Measurements from ENCODE around the gene OVAAL. TPM values are rescaled to one million over a fixed set of nuclear protein-coding genes. Genes with fewer than 3 reads are reported as not detected.

OVAAL gene
- total and polyA plus RNA-seq, 10 of the 15 experiments (the other 5 are each of a cell fraction or from before 2014, with no cell fraction given): 0.04 to 0.33 (median 0.06) TPM; not detected in 7

GRCh38 chr1:180586671-180587155, 27.9 kb downstream of the OVAAL start:
- POLR2A ChIA-PET: no interaction called here
- RAD21 ChIA-PET (ENCODE audit: unreplicated experiment): no interaction called here
- Histone ChIP-seq H4K20me1 (ENCODE audit: control insufficient read depth, insufficient read depth) (no peaks in the 10 kb centered on the region), H3K27me3 (replicated peaks in 1 of 2; ENCODE audit: control insufficient read depth in 2 of 2, insufficient read depth in 2 of 2, low read length in 1 of 2) (no peaks in the 10 kb centered on the region; a peak in 1 of 4 replicates), H3K9ac (ENCODE audit: control insufficient read depth, insufficient read depth, low read length) (no peak overlapping the region), H3K79me2 (ENCODE audit: control insufficient read depth, insufficient read depth, low read length) (no peaks in the 10 kb centered on the region), H3K9me3 (replicated peaks; ENCODE audit: control insufficient read depth, insufficient read depth, low read length) (no peaks in the 10 kb centered on the region), H3K4me1 (ENCODE audit: control insufficient read depth, insufficient read depth, low read length) (no peaks in the 10 kb centered on the region), H3K36me3 (ENCODE audit: control insufficient read depth in 2 of 2, insufficient read depth in 2 of 2, low read length in 1 of 2) (no peaks in the 10 kb centered on the region), H3K27ac (ENCODE audit: control insufficient read depth, insufficient read depth) (no peak overlapping the region), H2AFZ (ENCODE audit: control insufficient read depth, low read depth, low read length) (no peak overlapping the region), H3K4me3 (no peak overlapping the region), H3K4me2 (ENCODE audit: control insufficient read depth, insufficient read depth) (no peak overlapping the region)
- ATAC-seq (no peak), DNase-seq (ENCODE audit: low read depth, low spot score) (no peak), FAIRE-seq (no peak)
- no TSS peak for BruUV-seq (replicated peaks)
- in situ Hi-C loops (cut with MboI): no loop called here
- no peak for TF ChIP-seq EZH2 (IDR thresholded peaks at IDR 0.05; ENCODE audit: borderline replicate concordance, control insufficient read depth, low read depth, low read length)
- TF ChIP-seq RAD51 (IDR thresholded peaks at IDR 0.05): no peak
- no peak for TF ChIP-seq PAX8 (IDR thresholded peaks at IDR 0.05)
- TF ChIP-seq POU2F2 (IDR thresholded peaks at IDR 0.05; ENCODE audit: borderline replicate concordance, low read depth, low read length): no peak
- no peak for TF ChIP-seq PML (IDR thresholded peaks at IDR 0.05; ENCODE audit: low read length)
- no peak for TF ChIP-seq ATF3 (IDR thresholded peaks at IDR 0.05; ENCODE audit: borderline replicate concordance, extremely low read depth, low read depth, low read length)
- TF ChIP-seq BACH1 (IDR thresholded peaks at IDR 0.05; ENCODE audit: borderline replicate concordance): no peak
- no peak for TF ChIP-seq RAD21 (IDR thresholded peaks at IDR 0.05; ENCODE audit: insufficient read depth, low read depth, low read length)
- TF ChIP-seq BCLAF1 (IDR thresholded peaks at IDR 0.05): no peak
- TF ChIP-seq ATF7 (IDR thresholded peaks at IDR 0.05; ENCODE audit: low read depth): no peak
- no peak for TF ChIP-seq ZNF207 (IDR thresholded peaks at IDR 0.05; ENCODE audit: borderline replicate concordance)
- no peak for TF ChIP-seq MYB (IDR thresholded peaks at IDR 0.05; ENCODE audit: borderline replicate concordance, low read depth, low read length)
- no peak for TF ChIP-seq ZNF622 (IDR thresholded peaks at IDR 0.05)
- no peak for TF ChIP-seq BRCA1 (IDR thresholded peaks at IDR 0.05; ENCODE audit: low read depth, low read length)
- TF ChIP-seq E2F8 (IDR thresholded peaks at IDR 0.05; ENCODE audit: low read depth, partially characterized antibody): no peak
- TF ChIP-seq BMI1 (IDR thresholded peaks at IDR 0.05; ENCODE audit: borderline replicate concordance): no peak
- no peak for TF ChIP-seq SREBF1 (IDR thresholded peaks at IDR 0.05; ENCODE audit: low read length)
- no peak for TF ChIP-seq ATF2 (IDR thresholded peaks at IDR 0.05; ENCODE audit: low read length)
- TF ChIP-seq HDAC2 (IDR thresholded peaks at IDR 0.05): no peak
- SMC1A ChIA-PET (ENCODE audit: uncharacterized antibody, unreplicated experiment): interaction anchor here (0.9 to 1.6 kb wide), 4 partner anchors 8 to 388 kb away, joined by 3 to 5 read pairs (median 4); no protein-coding TSS in a partner anchor
- WGBS (ENCODE audit: insufficient coverage, insufficient replicate concordance, low lambda C conversion rate, missing lambda C conversion rate): 0% methylated on average over 1 of the region's 1 CpG
- intact Hi-C loops (cut with micrococcal nuclease; ENCODE audit: unreplicated experiment): no loop called here
- CTCF ChIA-PET: interaction anchor here (0.6 kb wide), 1 partner anchor 34 kb away, joined by 3 read pairs; no protein-coding TSS in a partner anchor
